ENCODE results near the gene WDR91.

The WDR91 gene

DNA sequence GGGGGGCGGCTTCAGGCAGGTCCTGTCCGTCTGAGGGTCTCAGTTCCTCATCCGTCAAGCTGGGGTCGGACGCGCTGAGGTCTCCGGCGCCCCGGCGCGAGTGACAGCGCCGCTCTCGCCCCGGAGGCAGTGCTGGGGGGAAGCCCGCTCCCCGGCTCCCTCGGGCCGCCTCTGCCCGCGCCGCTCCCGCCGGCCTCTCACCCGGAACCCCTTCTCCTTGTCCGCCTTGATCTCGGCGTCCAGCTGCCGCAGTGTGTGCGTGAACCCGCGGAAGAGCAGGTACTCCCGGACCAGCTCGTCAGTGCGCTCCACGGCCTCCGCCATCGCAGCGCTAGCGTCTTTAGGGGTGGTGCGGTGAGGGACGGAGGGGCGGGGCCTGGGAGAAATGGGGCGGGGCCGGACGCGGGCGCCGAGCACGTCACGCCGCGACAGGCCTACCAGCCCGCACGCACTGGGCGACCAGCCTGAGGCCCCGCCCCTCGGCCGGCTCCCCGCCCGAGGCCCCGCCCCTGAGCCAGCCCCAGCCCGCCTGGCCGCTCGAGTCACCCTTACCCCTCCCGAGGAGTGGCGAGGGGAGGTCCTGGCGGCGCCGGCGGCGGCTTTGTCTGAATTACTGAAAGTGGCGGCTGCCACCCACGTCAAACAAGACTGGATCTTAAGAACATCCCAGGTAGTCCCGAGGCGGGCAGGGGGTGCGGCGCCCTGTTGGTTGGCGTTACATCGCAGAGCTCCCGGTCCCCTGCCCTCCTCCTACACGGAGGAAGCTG lies at the start of gene WDR91:
TSS of gene WDR91 (minus strand) at position 348 of the 767 bp plus-strand sequence. CDS start at position 324, 24 bp downstream.
- DNase-seq (ENCODE audit: low read depth in 4 of 4, low spot score in 1 of 4): peak; percentile 91 to 99 (median 94)

DNA sequence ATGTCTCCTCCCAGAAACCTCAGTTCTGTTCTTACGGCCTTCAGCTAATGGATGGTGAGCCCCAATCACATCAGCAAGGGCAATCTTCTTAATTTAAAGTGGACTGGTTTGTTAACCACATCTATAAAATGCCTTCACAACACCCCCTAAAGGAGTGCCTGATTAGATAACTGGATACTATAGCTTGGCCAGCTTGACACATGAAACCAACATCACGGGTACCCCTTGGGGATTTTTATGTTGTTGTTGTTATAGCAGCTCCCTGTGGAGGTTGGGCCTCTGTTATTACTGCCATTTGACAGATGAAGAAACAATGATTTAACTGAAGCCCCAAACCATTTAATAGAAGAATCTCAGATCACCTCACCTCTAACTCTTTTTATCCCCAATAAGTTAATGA lies 49.1 kb upstream of the WDR91 start:
- no peak for DNase-seq (ENCODE audit: low read depth in 4 of 4, low spot score in 1 of 4)

- DNase-seq (ENCODE audit: low read depth in 4 of 4, low spot score in 1 of 4): no peak
Measured at GRCh38 chr7:135259702-135260101, 48.4 kb upstream of the WDR91 start.

DNA sequence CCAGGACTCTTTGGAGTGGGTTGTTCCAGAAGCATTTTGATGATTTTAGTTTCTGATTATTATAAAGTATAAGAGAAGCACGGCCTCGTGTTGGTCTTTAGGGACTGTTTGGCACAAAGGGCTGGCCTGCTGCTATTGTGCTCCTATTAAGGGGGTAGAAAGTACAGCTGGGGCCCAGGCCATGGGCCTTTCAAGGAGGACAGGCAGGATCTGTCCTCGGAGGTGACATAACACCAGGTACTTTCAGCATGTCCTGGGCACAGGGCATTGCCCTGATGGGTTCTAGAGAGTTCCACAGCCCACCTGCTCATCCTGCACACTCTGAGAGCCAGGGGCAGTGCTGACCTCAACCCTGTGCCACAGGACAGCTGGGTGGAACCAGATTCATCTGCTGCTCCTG lies 47.3 kb upstream of the WDR91 start:
- no peak for DNase-seq (ENCODE audit: low read depth in 4 of 4, low spot score in 1 of 4)

DNA sequence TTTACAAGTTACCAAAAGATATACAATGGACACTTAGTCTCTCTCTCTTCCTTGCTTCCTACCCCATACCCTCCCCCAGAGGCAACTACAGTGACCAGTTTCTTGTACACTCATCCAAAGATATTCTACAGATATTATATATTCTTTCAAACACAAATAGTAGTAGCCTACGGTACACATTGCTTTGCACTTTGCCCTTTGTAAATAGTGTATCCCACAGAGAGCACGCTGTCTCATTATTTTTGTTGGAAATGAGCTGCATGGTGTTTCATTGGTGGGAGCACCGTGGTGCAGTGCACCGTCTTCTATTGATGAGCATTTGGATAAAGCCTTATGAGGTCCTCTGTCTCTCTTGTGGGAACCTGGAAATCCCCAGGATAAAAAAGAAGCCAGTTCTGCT lies 46.5 kb upstream of the WDR91 start:
- no peak for DNase-seq (ENCODE audit: low read depth in 4 of 4, low spot score in 1 of 4)

DNA sequence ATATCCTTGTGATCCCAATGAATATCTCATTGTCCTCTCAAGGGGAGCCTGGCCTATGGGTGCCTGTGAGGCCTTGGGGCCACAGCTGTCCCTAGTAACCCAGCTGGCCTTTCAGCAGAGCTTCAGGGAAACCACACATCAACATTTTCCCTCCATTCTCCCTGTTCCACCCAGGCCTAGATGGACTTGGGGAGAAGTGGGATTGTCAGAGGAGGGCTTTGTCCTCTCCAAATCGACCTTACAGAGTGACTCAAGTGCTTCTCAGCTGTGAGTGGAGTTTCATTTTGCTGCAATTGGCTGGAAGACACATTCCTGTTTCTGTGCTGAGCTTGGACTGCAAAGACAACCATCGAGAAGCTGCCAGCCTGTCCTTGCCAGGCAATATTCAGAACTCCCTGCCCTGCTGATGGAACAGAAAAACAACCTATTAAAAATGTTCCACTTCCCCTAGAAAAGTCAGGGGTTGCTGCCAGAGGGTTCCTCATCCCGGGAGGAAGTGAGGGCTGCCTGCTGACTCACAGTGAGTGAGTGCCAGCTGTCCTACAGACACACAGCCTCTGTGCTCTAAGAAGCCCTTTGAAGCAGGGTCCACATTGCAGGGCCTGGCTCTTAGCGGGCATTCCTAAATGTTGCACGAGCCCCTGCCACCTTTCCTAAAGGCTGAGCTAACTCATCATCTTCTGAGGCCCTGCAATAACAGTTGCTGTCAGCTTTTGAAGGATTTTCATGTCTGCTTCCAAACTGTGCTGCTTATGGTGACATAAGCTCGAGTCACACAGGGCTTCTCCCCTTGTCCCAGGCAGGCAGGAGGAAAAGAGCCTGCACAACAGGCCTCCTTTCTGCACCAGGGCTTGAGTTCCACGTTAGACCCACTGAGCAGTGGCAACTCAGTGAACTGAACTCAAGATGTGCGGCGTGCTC lies 42.8 kb upstream of the WDR91 start:
- DNase-seq (ENCODE audit: low read depth in 4 of 4, low spot score in 1 of 4): no peak

DNA sequence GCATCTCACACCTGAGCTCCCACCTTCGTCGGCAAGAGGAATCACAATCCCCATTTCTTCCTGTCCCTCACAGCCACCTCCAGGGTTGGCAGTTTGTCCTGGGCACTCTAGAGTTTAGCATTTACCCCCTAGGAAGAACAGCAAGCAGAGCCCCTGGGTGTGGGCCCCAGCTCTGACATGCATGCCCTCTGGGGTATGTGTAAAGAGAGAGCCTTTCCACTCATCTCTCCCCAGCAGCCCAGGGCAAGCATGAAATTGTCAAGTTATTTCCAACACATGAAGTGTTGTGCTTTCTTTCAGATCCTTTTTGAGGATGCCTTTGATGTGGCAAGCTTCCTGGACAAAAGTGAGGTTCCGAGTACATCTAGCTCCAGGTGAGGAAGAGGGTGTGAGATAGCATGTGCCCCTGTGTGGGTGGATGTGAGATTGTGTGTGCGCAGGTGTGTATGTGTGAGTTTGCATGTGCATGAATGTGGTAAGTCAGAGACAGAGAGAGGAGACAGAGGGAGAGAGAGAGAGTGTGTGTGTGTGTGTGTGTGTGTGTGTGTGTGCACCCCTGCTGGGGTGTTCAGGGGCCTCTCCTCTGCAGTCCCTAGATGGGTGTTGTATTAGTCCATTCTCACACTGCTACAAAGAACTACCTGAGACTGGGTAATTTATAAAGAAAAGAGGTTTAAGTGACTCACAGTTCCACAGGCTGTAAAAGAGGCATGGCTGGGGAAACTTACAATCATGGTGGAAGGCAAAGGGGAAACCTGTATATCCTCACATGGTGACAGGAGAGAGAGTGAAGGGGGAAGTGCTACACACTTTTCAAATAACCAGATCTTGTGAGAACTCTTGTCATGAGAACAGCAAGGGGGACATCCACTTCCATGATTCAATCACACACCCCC lies 40.4 kb upstream of the WDR91 start:
- DNase-seq (ENCODE audit: low read depth in 4 of 4, low spot score in 1 of 4): peak in 1 of 4 experiments; percentile 4

DNA sequence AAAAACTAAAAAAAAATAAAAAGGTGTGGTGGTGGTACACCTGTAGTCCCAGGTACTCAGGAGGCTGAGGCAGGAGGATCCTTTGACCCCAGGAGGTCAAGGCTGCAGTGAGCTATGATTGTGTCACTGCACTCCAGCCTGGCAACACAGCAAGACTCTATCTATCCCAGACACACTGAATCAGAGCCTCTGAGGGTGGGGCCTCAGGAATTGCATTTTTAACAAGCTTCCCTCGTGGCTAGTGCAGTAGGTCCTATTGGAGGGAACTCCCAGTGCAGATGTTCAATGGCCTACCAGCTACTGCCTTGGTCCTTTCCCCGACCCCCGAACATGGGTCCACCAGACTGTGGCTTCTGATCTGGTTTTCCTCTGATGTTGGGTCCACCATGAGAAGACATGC lies 37.2 kb upstream of the WDR91 start:
- DNase-seq (ENCODE audit: low read depth in 4 of 4, low spot score in 1 of 4): no peak

DNA sequence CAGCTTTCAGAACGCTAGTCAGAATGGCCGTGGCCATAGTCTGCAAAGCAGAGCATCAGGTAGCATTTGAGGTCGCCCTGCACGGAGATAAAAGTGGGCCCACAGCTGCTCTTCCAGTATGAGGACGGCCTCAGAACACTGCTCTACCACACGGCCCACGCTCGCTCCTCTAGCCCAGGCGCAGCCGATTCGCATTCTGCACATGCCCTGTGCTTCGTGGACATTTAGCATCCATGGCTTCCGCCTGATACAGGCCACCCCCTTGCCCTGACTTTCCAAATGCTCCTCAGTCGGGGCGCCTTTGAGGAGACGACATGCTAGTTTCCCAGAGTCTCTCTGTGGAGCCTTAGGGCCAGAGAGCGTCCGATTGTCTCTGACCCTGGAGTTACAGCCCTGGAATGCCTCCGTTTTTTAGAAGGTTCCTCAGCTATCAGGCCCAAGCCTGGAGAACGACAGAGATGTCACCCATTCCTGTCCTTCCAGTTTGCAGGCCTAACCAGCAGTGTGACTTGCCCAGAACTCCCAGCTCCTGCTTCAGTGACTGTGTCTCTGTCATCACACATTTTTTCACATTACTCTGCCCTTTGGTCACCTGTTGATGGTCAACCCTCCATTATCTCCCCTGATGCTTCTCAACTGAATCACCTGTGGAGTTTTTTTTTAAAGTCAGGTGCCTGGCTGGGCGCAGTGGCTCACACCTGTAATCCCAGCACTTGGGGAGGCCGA lies 36.6 kb upstream of the WDR91 start:
- DNase-seq (ENCODE audit: low read depth in 4 of 4, low spot score in 1 of 4): no peak

- no peak for DNase-seq (ENCODE audit: low read depth in 4 of 4, low spot score in 1 of 4)
Measured at GRCh38 chr7:135246191-135246825, 35.0 kb upstream of the WDR91 start.

DNA sequence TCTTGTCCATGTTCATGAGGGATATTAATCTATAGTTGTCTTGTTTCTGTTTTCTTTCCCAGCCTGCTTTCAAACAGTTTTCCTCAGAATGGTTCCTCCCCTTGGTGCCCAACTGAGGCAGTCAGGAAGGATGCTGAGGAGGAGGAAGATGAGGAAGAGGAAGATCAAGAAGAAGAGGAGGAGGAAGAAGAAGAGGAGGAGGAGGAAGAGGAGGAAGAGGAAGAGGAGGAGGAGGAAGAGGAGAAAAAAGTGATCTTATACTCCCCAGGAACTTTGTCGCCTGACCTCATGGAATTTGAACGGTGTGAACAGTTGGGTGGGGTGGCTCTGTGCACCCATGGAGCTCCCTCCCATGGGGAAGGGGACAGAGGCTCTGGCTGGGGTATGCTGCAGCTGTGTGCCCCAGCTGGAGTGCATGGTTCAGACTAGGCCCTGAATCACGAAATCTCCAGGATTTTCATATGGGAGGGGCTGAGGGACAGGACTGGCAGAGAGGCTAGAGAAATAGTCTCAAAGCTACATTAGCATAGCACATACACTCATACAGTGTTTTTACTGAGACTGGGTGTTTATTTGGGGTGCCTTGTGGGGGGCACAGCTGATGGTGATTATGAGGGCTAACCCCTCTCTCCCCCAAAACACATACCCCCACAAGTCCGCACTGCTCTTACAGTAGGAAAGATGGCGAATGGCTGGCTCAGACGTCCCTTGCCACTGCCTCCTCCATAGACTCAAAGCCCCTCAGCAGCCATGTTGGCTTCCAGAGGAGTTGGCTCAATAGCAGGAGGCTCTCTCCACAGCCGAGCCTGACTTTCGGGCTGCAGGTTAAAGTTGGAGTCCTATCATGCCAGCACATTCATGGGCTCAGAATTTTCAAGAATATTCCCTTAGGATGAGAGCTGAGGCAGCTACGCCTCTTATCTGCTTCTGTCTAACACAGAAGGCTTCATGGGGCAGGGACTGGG lies 34.2 kb upstream of the WDR91 start:
- no peak for DNase-seq (ENCODE audit: low read depth in 4 of 4, low spot score in 1 of 4)

DNA sequence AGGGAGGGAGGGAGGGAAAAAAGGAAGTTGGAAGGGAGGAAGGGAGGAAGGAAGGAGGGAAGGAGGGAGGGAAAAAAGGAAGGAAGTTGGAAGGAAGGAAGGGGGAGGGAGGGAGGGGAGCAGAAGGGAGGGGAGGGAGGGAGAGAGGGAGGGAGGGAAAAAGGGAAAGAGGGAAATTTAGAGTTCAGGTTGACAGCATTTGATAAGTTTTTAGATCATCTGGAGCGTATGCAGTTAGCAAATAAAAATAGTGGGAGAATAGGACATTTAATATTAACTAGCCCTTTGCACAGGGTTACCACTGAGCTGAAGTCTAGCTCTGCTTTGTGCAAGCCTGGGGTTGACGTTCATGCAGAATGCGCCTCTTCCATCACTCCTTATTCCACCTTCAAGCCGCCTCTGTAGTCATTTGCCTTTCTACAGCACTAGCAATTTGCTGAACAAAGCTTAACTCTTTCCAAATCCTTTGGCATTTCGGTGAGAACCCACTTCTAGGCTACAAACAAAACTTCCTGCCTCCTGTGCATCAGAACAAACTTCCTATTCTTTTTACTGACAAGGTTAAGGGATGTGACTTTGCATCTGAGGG lies 30.9 kb upstream of the WDR91 start:
- DNase-seq (ENCODE audit: low read depth in 4 of 4, low spot score in 1 of 4): no peak

GRCh38 chr7:135240441-135240840 lies 29.1 kb upstream of the WDR91 start:
- DNase-seq (ENCODE audit: low read depth in 4 of 4, low spot score in 1 of 4): no peak

GRCh38 chr7:135239263-135239662 lies 27.9 kb upstream of the WDR91 start:
- no peak for DNase-seq (ENCODE audit: low read depth in 4 of 4, low spot score in 1 of 4)

- no peak for DNase-seq (ENCODE audit: low read depth in 4 of 4, low spot score in 1 of 4)
Measured at GRCh38 chr7:135238112-135238744, 26.9 kb upstream of the WDR91 start.

DNA sequence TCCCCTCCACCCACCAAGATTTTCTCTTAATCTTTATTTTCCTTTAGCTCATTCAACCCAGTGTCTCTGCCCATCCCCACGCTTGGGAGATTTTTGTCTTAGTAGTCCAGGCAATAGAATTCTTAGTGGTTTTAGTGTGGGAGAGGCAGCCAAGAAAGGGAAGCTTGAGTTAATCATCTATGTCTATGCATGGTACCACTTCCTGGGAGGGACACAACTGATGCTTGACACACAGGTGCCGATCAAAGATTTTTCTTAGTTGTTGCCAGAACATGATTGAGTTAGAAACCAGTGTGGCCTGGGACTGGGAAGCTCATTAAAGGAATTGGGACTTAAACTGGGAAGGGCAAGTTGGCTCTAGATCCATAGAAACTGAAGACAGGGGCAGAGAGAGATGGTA lies 25.4 kb upstream of the WDR91 start:
- no peak for DNase-seq (ENCODE audit: low read depth in 4 of 4, low spot score in 1 of 4)

GRCh38 chr7:135235841-135236240 lies 24.5 kb upstream of the WDR91 start:
- DNase-seq (ENCODE audit: low read depth in 4 of 4, low spot score in 1 of 4): no peak

GRCh38 chr7:135234727-135235126 lies 23.4 kb upstream of the WDR91 start:
- DNase-seq (ENCODE audit: low read depth in 4 of 4, low spot score in 1 of 4): no peak

Measured in stimulated activated CD4-positive, alpha-beta T cell treated with anti-CD3 and anti-CD28 coated beads, Interleukin-1b, Interleukin-23, amount 100 ng/mL, for 24 hours (primary cell).